Thyroid gland (tissue), 4 donors: Measurements from ENCODE around the gene B4GAT1. TPM values are rescaled to one million over a fixed set of nuclear protein-coding genes. Genes with fewer than 3 reads are reported as not detected.

Experiments used
- DNase-seq, 2 donors: peaks; one replicate each; pipeline ENCODE4 v3.0.0-alpha.2; 2019
- H3K27ac ChIP-seq, 3 donors: fragments of 200-600 bp; sonication (generic); 1 replicate in 2 of 3; 2 replicates in 1 of 3; pipeline ENCODE4 v1.5.1; 2016 to 2019; ENCODE audit warnings: mild to moderate bottlenecking in 1 of 3, moderate library complexity in 1 of 3
- H3K27me3 ChIP-seq: fragments of 200-600 bp; sonication (generic); one replicate; pipeline ENCODE4 v1.5.1; 2019
- H3K36me3 ChIP-seq, 2 donors: fragments of 200-600 bp; sonication (generic); one replicate each; pipeline ENCODE4 v1.5.1; 2016 to 2019
- H3K4me1 ChIP-seq, 2 donors: fragments of 200-600 bp; sonication (generic); one replicate each; pipeline ENCODE4 v1.5.1; 2017 to 2019
- H3K4me3 ChIP-seq, 3 donors: fragments of 200-600 bp; sonication (generic); replicated peaks in 1 of 3; 1 replicate in 2 of 3; 2 replicates in 1 of 3; pipeline ENCODE4 v1.5.1; 2016; ENCODE audit warnings: mild to moderate bottlenecking in 1 of 3
- H3K9me3 ChIP-seq: fragments of 200-600 bp; sonication (generic); one replicate; pipeline ENCODE4 v1.5.1; 2017
- POLR2A ChIP-seq, 2 donors: fragments of 450-650 bp; IDR thresholded peaks; one replicate each; pipeline ENCODE4 v1.6.1; 2017; ENCODE audit warnings: antibody characterized with exemption in 2 of 2, mild to moderate bottlenecking in 2 of 2, moderate library complexity in 1 of 2
- WGBS, 2 donors: methylation state at CpG; one replicate each; pipeline ENCODE4 v1.1.5; 2017; 5-methylcytosine and 5-hydroxymethylcytosine counted together
- intact Hi-C: fragments of 100-400 bp; cut with DNase I; formaldehyde crosslinking; loops from one replicate; pipeline ENCODE4 v1.15.1; 2023
- total RNA-seq, 4 donors: library from RNA; depleted of rRNA; stranded (reverse); fragments of >200 nt; gene quantifications; one replicate each; pipeline ENCODE4 v1.2.3, GENCODE V29; 2016
- TF ChIP-seq, protein P1 (sequence below), 6 experiments: fragments of 200-600 bp in 3 of 6; fragments of 450-650 bp in 3 of 6; sonication (generic) in 3 of 6; IDR thresholded peaks; one replicate each; pipeline ENCODE4 v1.5.1; 2016 to 2019; ENCODE audit warnings: antibody characterized with exemption in 6 of 6, mild to moderate bottlenecking in 2 of 6, inconsistent platforms in 1 of 6, moderate library complexity in 1 of 6

The B4GAT1 gene
- total RNA-seq, 4 donors from 2014 or later = 41.1 to 67.2 (median 49.5) TPM

GRCh38 chr11:66328302-66329144 is 18.9 kb downstream of the B4GAT1 start:
- WGBS, 2 donors = 19 to 20% methylated on average over 12 to 19 of the region's 19 CpGs
- no peak for TF ChIP-seq POLR2A (IDR thresholded peaks at IDR 0.05)
- TF ChIP-seq, protein P1, sequence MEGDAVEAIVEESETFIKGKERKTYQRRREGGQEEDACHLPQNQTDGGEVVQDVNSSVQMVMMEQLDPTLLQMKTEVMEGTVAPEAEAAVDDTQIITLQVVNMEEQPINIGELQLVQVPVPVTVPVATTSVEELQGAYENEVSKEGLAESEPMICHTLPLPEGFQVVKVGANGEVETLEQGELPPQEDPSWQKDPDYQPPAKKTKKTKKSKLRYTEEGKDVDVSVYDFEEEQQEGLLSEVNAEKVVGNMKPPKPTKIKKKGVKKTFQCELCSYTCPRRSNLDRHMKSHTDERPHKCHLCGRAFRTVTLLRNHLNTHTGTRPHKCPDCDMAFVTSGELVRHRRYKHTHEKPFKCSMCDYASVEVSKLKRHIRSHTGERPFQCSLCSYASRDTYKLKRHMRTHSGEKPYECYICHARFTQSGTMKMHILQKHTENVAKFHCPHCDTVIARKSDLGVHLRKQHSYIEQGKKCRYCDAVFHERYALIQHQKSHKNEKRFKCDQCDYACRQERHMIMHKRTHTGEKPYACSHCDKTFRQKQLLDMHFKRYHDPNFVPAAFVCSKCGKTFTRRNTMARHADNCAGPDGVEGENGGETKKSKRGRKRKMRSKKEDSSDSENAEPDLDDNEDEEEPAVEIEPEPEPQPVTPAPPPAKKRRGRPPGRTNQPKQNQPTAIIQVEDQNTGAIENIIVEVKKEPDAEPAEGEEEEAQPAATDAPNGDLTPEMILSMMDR (IDR thresholded peaks at IDR 0.05) = peak; percentile 82 to 98 (median 90)
- Histone ChIP-seq H3K9me3 (no peaks in the 10 kb centered on the region), H3K4me1 (peaks cover 0 to 28% of the 10 kb centered on the region in 2 donors), H3K36me3 (no peaks in the 10 kb centered on the region), H3K27ac (no peak overlapping the region), H3K27me3 (no peaks in the 10 kb centered on the region), H3K4me3 (no peak overlapping the region)
- peak; percentile 67 for DNase-seq
- intact Hi-C loops = no loop called here

DNA sequence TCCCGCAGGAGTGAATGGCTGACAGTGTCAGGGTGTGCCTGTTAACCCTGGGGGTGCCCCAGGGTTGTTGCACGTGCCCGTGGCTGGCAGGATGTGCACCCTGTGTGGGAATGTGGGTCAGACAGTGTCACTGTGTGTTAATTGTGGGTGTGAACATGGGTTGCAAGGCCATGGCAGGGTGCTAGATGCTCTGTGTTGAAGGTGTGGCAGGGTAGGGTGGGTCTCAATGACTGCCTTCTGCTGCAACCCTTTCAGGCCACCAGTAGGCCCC is 19.5 kb downstream of the B4GAT1 start:
- intact Hi-C loops = no loop called here

DNA sequence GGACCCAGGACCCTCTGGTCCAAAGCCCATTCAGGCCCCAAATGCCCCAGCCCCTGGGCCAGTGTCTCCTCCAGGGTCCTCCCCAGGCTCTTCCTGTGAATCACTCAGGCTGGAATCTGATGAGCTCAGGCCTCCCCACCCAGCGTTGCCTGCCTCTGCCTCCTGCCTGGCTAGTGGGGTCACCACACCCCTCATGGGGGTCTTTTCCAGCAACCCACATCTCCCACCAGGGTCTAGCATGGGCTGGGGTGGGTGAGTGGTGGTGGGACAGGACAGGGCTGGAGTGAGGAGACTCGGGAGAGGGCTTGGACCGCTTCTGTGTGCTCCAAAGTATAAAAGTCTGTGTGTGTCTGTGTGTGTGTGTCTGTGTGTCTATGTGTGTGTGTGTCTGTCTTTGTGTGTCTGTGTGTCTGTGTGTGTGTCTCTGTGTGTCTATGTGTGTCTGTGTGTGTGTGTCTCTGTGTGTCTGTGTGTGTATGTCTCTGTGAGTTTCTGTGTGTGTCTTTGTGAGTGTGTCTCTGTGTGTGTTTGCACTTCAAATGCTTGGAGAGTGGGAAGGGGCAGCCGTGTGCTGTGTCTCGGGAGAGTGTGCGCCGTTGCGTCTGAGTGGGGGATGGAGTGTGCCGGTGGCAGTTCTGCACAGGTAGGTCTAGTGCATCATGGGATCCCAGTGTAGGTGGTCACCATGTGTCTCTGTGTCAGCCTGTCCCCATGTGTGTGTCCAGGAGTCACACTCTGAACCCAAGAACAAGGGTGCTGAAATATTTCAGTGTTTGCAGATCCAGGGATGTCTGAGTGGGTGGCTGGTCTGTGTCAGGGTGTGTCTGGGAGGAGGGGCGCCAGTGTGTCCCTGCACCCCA is 20.0 kb downstream of the B4GAT1 start:
- DNase-seq = no peak
- intact Hi-C loops = no loop called here
- WGBS, 2 donors = 64 to 80% methylated on average over 4 to 10 of the region's 10 CpGs

More for the DNA sequence above, 19.5 kb downstream of the B4GAT1 start:
- 94% methylated on average over 2 of the region's 3 CpGs; no CpG with 5 or more reads in 1 of the 2 donors for WGBS, 2 donors
- peaks cover 0 to 28% of the 10 kb centered on the region in 2 donors for H3K4me1 ChIP-seq
- TF ChIP-seq, protein P1 (IDR thresholded peaks at IDR 0.05) = no peak
- TF ChIP-seq POLR2A (IDR thresholded peaks at IDR 0.05) = no peak
- no peaks in the 10 kb centered on the region for H3K27me3 ChIP-seq
- H3K27ac ChIP-seq = no peak overlapping the region
- H3K9me3 ChIP-seq = no peaks in the 10 kb centered on the region
- H3K36me3 ChIP-seq = no peaks in the 10 kb centered on the region
- no peak for DNase-seq
- no peak overlapping the region for H3K4me3 ChIP-seq

DNA sequence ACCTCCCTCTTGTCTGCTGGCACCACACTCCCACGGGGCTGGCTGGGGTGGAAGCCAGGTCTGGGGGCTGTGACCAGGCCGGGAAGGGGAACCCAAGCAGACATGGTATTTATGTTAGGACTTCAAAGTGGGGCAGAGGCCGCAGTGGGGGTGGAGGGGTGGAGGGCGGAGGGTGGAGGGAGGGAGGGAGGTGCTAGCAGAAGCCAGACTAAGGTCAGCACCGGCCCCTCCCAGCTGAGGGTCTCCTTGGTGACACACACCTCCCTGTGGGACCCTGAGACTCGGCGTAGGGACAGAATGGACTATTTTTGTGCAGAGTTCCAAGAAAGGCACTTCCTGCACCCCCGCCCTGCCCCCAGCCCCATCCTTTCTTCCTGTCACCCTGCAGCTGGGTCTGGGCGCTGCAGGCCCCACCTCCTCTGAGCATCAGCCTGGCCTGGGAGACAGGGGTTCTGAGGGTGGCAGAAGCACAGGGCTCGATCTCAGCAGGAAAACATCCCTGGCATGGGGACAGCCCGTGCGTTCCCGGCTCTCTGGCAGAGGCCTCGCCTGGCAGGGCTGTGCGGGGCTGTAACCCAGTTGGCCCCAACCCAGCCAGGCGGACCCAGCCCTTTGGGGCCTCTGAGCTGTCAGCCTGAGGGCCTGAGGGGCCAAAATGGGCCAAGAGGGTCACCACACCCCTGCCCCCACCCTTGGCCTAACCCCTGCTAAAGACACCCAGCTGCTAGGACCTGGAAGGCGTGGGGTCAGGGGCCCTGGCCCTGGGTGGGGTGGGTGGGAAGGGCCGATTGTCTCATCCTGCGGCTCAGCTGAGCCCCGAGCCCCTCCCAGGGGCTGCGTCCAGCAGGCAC is 20.9 kb downstream of the B4GAT1 start:
- DNase-seq = no peak

More for the DNA sequence above, 20.0 kb downstream of the B4GAT1 start:
- H3K27me3 ChIP-seq = no peaks in the 10 kb centered on the region
- no peak for TF ChIP-seq POLR2A (IDR thresholded peaks at IDR 0.05)
- TF ChIP-seq, protein P1 (IDR thresholded peaks at IDR 0.05) = no peak
- no peaks in the 10 kb centered on the region for H3K9me3 ChIP-seq
- H3K27ac ChIP-seq = peak overlapping the region in 2 of 3 donors; percentile 41 to 43
- H3K4me1 ChIP-seq = peaks cover 0 to 28% of the 10 kb centered on the region in 2 donors
- no peak overlapping the region for H3K4me3 ChIP-seq
- no peaks in the 10 kb centered on the region for H3K36me3 ChIP-seq

More for the DNA sequence above, 20.9 kb downstream of the B4GAT1 start:
- no peak overlapping the region for H3K4me3 ChIP-seq
- H3K27ac ChIP-seq = peak overlapping the region in 2 of 3 donors; percentile 41 to 43
- intact Hi-C loops = no loop called here
- H3K36me3 ChIP-seq = no peaks in the 10 kb centered on the region
- TF ChIP-seq, protein P1 (IDR thresholded peaks at IDR 0.05) = no peak
- TF ChIP-seq POLR2A (IDR thresholded peaks at IDR 0.05) = no peak
- H3K9me3 ChIP-seq = no peaks in the 10 kb centered on the region
- H3K4me1 ChIP-seq = peaks cover 0 to 28% of the 10 kb centered on the region in 2 donors
- WGBS, 2 donors = 57 to 60% methylated on average over 9 to 12 of the region's 21 CpGs
- H3K27me3 ChIP-seq = no peaks in the 10 kb centered on the region
